Erythroblast (primary cell): ENCODE measurements around the gene PPP1R1A.

Experiments used
- GATA1 ChIP-seq: IDR thresholded peaks from 2 replicates; pipeline ENCODE4 v1.6.1; 2011; ENCODE audit warnings: low read depth, mild to moderate bottlenecking, control low read depth, low read length, moderate library complexity
- POLR2A ChIP-seq: IDR thresholded peaks from 2 replicates; pipeline ENCODE4 v1.6.1; 2011; ENCODE audit warnings: mild to moderate bottlenecking, low read length

- TF ChIP-seq POLR2A (no peak), GATA1 (no peak)
Observed at GRCh38 chr12:54592316-54592715, 3.9 kb upstream of the PPP1R1A start.
